ENCODE data around the gene SNED1.

DNA sequence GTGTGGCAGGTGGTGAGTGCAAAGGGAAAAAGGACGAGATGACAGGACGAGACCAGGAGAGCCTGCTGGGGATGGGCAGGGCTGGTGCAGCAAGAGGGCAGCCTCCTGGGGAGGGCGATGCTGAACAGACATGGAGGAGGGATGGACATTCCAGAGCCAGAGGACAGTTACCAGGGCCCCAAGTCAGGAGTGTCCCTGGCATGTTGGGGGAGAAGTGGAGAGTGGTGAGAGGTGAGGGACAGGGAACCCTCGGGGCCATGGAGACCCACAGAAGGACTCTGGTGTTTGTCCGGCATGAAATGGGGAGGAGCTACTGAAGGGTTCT is 84.6 kb downstream of the SNED1 start:
- TF ChIP-seq POLR2AphosphoS5 (IDR thresholded peaks at IDR 0.05; ENCODE audit: low read depth, low read length) (no peak), SIN3A (IDR thresholded peaks at IDR 0.05; ENCODE audit: borderline replicate concordance, insufficient read depth, low read length) (no peak)
- TF ChIP-seq, protein P1, sequence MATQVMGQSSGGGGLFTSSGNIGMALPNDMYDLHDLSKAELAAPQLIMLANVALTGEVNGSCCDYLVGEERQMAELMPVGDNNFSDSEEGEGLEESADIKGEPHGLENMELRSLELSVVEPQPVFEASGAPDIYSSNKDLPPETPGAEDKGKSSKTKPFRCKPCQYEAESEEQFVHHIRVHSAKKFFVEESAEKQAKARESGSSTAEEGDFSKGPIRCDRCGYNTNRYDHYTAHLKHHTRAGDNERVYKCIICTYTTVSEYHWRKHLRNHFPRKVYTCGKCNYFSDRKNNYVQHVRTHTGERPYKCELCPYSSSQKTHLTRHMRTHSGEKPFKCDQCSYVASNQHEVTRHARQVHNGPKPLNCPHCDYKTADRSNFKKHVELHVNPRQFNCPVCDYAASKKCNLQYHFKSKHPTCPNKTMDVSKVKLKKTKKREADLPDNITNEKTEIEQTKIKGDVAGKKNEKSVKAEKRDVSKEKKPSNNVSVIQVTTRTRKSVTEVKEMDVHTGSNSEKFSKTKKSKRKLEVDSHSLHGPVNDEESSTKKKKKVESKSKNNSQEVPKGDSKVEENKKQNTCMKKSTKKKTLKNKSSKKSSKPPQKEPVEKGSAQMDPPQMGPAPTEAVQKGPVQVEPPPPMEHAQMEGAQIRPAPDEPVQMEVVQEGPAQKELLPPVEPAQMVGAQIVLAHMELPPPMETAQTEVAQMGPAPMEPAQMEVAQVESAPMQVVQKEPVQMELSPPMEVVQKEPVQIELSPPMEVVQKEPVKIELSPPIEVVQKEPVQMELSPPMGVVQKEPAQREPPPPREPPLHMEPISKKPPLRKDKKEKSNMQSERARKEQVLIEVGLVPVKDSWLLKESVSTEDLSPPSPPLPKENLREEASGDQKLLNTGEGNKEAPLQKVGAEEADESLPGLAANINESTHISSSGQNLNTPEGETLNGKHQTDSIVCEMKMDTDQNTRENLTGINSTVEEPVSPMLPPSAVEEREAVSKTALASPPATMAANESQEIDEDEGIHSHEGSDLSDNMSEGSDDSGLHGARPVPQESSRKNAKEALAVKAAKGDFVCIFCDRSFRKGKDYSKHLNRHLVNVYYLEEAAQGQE (IDR thresholded peaks at IDR 0.05; ENCODE audit: insufficient read depth in 1 of 2, low read depth in 2 of 2, low read length in 2 of 2), result no peak
